ENCODE measurements around the gene REXO1.

REXO1 gene

DNA sequence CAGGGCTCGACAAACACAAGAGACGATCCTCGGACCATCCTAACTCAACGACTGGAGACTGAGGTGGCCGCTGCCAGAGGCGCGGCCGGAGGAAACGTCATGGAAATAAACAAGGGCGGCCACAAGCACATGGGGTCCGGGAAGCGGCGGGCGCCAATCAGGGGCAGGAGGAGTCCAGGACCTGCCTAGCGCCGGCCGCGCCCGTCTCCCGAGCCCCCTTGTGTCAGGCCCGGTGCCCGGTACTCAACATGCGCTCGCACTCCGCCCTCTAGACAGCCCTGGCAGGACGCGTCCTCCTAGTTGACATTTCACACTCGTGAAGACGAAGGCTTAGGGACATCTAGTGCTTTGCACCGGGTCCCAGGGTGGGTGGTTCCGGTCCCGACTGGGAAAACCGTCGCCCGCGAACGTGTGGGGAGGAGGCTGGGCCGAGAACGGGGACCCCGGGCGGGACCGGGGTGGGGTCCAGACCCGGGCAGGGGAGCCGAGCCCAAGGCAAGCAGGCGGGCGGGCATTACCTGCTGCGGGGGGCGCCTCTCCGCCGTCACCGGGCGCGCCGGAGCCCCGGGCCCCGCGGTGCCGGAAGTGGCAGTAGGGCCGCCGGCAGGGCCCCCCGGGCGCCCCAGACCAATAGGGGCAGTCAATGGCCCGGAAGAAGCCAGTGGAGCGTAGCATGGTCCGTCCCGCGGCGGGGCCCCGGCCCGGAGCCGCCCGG is 442 bp downstream of the REXO1 start:
- no peak for DNase-seq

DNA sequence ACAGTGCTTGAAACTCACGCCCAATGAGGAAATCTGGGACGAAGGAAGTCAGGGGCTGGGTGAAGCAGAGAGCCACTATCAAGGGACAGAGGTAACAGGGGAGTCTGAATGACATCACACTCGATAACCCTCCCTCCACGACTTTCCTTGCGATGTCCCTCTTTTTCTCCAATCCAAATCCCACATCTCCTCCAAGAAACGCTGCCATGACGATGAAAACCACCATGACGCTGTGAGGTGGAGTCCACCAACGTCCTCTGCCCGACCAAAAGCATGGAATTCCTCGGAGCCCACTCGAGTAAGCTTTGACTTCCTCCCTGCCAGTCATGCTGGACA is 967 bp downstream of the REXO1 start:
- DNase-seq = no peak

DNA sequence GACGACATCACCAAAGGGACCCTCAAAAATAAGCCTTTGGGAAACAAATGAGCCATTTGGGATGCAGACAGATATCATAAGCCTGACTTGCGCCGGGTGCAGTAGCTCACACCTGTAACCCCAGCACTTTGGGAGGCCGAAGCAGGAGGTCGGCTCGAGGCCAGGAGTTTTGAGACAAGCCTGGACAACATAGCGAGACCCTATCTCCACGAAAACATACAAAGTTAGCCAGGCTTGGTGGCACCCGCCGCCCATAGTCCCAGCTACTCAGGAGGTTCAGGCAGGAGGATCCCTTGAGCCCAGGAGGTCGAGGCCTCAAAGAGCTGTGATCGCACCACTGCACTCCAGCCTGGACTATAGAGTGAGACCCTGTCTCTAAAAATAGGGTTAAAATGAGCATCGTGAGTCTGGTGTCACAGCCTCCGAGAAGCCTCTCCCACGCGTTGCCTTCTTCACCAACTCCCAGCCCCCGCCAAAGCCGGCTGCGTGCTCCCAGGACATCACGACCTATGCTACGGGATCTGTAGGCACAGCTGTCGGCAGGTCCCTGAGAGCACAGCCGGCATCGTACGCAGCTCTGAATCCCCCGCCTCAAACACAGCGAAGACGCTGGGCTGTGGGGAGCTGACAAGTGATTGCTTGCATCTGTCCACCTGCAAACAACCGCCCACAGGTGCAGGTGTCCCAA is 1.6 kb downstream of the REXO1 start:
- no peak for DNase-seq

- DNase-seq = no peak
These were observed 2.6 kb downstream of the REXO1 start for GRCh38 chr19:1845642-1846041.

DNA sequence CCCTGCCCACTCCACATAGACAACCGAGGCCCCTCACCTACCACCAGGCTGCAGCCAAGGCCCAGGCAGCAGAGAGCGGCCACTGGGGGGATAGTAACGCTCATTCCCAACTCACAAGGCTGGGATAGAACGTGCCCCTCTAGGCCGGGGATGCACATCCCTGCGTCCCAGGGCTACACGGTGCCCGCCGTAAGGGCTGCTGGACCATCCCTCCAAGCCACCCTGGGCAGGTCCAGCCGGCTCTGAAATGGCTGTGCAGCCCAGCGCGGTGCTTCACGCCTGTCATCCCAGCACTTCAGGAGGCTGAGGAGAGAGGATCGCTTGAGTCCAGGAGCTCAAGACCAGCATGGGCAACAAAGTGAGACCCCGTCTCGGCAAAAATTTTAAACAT is 3.2 kb downstream of the REXO1 start:
- no peak for DNase-seq

DNA sequence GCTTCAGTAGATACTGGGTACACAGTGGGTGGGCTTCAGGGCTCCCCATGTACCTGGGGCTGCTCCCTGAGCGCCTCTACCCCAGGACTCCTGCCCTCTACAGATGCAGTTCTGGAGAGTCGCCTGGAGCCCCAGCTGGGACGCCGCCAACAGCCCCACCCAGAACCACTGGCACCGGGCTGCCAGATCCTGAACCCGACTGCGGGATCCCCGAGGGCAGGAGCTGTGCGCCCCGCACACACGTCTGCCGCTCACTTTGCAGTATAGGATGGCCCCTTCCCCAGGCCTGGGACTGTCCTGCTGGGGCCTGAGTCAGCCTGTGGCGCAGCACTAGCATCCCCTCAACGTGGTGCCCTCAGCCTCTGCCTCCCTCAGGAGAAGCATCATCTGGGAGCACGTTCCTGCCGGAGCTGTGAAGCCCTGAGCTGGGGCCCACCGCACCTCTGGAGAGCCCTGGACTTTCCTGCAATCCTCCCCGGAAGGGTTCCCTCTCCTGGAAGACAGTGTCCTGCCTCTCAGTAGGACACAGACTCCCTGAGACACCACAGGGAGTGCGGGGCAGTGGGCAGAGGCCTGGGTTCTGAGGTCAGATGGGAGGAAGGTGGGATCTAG is 3.7 kb downstream of the REXO1 start:
- no peak for DNase-seq

DNA sequence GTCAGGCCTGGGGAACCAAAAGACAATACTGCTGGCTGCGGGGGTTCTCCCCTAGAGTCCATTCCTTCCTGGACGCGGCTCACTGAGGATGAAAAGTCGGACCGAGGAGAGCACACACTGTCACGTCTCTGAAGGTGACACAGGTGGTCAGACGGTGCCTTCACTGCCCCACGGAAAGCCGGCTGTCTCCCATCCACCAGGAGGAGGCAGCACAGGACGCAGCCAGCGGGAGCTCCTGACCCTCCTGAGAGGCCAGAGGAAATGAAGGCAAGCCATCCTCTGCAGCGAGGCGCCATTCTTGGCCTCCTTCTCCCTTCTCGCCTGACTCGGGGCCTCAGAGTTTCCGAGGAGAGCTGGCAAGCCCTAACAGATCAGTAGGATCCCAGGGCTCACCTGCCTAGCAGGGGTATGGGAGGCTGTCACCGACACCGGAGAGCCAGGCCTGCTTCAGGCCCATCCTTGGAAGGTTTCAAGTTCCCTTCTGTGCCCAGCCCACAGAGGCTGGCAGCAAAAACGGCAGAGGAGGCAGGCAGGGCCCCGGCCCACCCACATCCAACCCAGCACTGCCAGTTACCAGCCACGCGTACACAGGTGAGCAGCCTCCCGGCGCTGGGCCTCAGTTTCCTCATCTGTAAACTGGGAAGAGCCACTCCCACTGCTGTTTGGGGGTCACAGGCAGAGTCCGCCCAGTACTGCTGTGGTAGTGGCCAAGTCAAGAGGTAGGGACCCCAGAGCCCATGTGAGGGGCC is 4.5 kb downstream of the REXO1 start:
- no peak for DNase-seq

GRCh38 chr19:1843116-1843515 is 5.2 kb downstream of the REXO1 start:
- DNase-seq = no peak

GRCh38 chr19:1841209-1841924 is 6.9 kb downstream of the REXO1 start:
- no peak for DNase-seq

DNA sequence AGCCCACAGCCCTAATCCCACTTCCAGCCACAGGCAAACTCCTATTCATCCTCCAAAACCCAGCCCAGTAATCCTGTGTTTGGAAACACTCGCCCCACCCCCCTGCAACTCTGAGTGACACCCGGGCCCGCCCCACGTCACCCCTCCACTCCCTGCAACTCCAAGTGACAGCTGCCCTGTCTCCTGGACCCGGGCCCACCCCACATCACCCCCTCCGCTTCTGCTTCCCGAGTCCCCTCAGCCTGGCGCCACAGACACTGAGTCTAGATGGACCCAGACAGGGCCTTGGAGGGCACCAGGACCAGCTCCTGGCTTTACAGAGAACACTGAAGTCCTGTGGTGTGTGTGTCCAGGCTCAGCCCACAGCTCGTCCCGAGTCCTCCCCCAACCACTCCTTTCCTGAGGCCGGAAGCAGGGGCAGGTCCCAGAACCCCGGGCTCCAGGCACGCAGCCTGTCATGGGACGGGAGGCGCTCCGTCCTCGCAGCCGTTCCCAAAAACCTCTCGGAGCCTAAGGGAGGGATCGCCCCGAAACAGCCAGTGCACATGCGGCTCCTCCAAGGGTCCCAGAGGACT is 7.7 kb downstream of the REXO1 start:
- DNase-seq = no peak

- no peak for DNase-seq
These were observed 8.4 kb downstream of the REXO1 start for GRCh38 chr19:1839658-1840540.

DNA sequence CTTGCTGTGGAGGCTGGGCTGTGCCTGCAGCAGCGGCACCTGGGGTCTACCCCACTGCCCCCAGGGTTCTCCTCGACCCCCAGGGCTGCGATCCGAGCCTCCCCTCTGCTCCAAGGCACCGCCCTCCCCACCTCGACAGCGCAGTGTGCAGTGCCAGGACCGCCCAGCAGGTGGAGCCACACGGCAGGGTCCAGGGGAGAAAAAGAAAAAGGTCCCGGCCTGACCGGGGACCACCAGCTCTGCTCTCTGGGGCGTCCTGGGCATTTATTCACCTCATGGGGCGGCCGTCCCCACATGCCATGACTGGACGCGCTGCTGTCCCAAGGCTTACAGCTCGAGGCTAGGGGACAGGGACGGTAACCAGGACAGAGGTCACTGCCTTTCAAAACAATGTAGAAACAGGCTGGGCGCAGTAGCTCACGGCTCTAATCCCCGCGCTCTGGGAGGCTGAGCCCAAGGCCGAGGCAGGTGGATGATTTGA is 10.6 kb downstream of the REXO1 start:
- no peak for DNase-seq

- DNase-seq = no peak
These were observed 11.1 kb downstream of the REXO1 start for GRCh38 chr19:1837222-1837565.

DNA sequence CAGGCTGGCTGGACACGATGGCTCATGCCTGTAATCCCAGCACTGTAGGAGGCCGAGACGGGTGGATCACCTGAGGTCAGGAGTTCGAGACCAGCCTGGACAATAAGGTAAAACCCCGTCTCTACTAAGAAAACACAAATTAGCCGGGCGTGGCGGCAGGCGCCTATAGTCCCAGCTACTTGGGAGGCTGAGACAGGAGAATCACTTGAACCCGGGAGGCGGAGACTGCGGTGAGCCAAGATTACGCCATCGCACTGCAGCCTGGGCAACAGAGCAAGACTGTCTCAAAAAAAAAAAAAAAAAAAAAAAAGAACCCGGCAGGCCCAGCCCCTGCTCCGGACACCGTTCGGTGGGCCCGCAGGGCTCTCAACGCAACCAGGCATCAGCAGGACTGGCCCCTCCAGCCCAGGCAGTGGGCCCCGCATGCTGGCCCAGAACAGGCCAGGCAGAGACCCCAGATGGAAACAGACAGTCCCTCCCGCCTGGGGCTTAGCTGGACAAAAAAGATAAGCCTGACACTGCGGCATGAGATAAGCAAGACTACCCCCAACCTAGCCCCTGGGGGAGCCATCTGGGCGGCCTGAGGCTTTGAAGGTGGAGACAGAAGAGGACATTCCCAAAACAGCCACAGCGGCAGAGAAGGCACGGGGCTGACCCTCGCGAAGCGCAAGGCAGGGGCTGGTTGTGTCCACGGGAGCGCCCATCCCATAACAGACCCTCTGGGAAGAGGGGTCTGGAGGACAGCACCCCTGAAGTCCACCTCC is 11.6 kb downstream of the REXO1 start:
- DNase-seq = no peak

GRCh38 chr19:1833540-1833939 is 14.7 kb downstream of the REXO1 start:
- no peak for DNase-seq

GRCh38 chr19:1832046-1832663 is 16.1 kb downstream of the REXO1 start:
- DNase-seq = no peak

GRCh38 chr19:1830978-1831377 is 17.3 kb downstream of the REXO1 start:
- DNase-seq = no peak

DNA sequence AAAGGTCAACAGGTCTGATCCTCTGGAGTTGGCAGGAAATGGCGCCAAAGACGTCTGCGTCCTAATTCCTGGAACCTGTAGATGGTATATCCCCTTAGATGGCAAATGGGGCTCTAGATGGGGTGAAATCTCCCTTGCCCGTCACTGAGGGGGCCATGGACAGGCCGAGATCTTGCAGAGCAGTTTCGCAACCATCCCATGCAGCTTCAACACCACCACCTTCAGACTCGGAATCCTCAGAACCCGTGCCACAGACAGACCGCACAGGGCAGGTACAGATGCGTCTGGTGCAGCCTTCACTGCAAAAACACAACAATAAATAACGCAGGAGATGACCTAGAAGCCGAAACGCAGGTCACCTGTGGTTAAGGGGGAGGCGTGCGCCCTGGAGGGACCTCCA is 17.7 kb downstream of the REXO1 start:
- DNase-seq = no peak

DNA sequence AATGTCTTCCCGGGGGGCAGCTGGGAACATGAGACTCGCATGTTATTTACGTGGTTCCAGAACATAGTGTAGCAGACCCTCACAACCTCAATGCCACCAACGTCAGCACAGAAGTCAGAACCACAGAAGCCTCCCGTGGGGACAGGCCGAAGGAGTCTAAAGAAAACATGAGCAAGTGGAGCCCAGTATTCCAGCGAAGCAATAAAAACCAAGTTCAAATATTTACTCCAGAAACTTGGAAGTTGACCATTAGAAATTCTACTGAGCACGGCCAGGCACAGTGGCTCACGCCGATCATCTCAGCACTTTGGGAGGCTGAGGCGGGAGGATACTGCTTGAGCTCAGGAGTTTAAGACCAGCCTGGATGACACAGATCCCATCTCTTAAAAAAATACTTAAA is 18.3 kb downstream of the REXO1 start:
- DNase-seq = no peak
